Measurements from ENCODE around the gene EFCAB11.

The EFCAB11 gene

DNA sequence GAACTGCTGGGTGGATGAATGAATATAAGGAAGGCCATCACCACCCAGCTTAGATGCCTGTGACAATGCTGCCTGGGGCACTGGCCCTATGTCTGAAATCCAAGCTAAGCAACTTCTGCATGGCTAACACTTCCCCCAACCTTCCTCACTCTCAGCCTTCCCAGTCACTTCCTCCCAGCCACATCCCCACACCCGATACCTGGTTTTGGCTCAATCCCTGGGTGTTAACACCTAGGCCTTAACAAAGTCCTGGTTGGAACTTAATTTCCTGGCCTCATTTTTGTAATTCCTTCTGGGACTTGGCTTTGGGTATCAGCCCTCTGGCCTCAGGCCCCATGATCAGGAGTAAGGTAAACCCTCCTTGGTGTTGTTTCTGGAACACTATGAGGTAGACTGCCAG lies 110.0 kb downstream of the EFCAB11 start:
- Mint-ChIP-seq H3K27me3 (no peaks in the 10 kb centered on the region), H3K36me3 (ENCODE audit: insufficient read depth) (no peaks in the 10 kb centered on the region), H3K4me3 (no peak overlapping the region), H3K27ac (ENCODE audit: low read depth) (no peak overlapping the region), H3K4me1 (no peaks in the 10 kb centered on the region), H3K9me3 (no peaks in the 10 kb centered on the region)
- ATAC-seq (replicated peaks; ENCODE audit: extremely low read depth, poor library complexity, severe bottlenecking) (no peak), DNase-seq (ENCODE audit: low spot score in 2 of 2) (no peak)

DNA sequence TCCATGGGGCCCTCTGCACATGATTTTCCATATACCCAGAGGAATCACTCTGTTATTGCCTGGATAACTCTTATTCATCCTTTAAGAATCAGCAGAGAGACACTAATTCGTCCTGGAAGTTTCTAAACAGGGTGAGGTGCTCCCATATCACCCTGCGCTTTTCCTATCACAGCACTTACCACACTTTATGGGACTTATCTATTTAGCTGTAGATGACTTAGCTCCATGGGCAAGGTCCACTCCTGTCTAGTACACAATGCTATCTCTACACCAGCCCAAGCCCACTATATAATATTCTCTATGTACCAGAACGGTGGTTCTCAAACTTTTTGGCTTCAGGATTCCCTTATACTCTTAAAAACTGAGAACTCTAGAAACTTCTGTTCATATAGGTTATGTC lies 111.7 kb downstream of the EFCAB11 start:
- Mint-ChIP-seq H3K27me3 (no peaks in the 10 kb centered on the region), H3K9me3 (no peaks in the 10 kb centered on the region), H3K4me1 (no peaks in the 10 kb centered on the region), H3K4me3 (no peak overlapping the region), H3K36me3 (ENCODE audit: insufficient read depth) (no peaks in the 10 kb centered on the region), H3K27ac (ENCODE audit: low read depth) (no peak overlapping the region)
- no peak for ATAC-seq (replicated peaks; ENCODE audit: extremely low read depth, poor library complexity, severe bottlenecking)
- no peak for DNase-seq (ENCODE audit: low spot score in 2 of 2)

DNA sequence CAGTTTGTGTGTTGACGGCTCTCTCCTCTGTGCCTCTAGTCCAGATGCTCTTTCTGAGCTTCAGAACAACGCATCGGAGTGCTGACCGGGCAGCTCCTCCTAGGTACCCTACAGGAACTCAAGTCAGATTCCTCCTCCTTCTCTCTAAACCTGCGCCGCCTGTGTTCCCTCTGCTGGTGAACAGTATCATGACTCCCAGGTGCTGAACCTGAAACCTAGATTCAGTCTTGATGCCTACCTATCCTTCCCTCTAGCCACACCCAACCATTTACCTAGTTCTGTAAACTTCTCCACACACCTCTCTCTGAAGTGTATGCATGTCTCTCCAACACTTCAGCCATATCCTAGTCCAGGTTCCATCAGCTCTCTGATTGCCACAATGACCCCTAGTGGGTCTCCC lies 112.7 kb downstream of the EFCAB11 start:
- no peaks in the 10 kb centered on the region for H3K27me3 Mint-ChIP-seq
- H3K27ac Mint-ChIP-seq (ENCODE audit: low read depth) = no peak overlapping the region
- DNase-seq (ENCODE audit: low spot score in 2 of 2) = no peak
- no peaks in the 10 kb centered on the region for H3K9me3 Mint-ChIP-seq
- no peak overlapping the region for H3K4me3 Mint-ChIP-seq
- no peak for ATAC-seq (replicated peaks; ENCODE audit: extremely low read depth, poor library complexity, severe bottlenecking)
- H3K4me1 Mint-ChIP-seq = no peaks in the 10 kb centered on the region
- no peaks in the 10 kb centered on the region for H3K36me3 Mint-ChIP-seq (ENCODE audit: insufficient read depth)

GRCh38 chr14:89836830-89837469 lies 117.6 kb downstream of the EFCAB11 start:
- no peak for DNase-seq (ENCODE audit: low spot score in 2 of 2)
- no peak overlapping the region for H3K27ac Mint-ChIP-seq (ENCODE audit: low read depth)
- H3K4me1 Mint-ChIP-seq = no peaks in the 10 kb centered on the region
- H3K27me3 Mint-ChIP-seq = no peaks in the 10 kb centered on the region
- no peaks in the 10 kb centered on the region for H3K9me3 Mint-ChIP-seq
- ATAC-seq (replicated peaks; ENCODE audit: extremely low read depth, poor library complexity, severe bottlenecking) = no peak
- no peak overlapping the region for H3K4me3 Mint-ChIP-seq
- H3K36me3 Mint-ChIP-seq (ENCODE audit: insufficient read depth) = no peaks in the 10 kb centered on the region

DNA sequence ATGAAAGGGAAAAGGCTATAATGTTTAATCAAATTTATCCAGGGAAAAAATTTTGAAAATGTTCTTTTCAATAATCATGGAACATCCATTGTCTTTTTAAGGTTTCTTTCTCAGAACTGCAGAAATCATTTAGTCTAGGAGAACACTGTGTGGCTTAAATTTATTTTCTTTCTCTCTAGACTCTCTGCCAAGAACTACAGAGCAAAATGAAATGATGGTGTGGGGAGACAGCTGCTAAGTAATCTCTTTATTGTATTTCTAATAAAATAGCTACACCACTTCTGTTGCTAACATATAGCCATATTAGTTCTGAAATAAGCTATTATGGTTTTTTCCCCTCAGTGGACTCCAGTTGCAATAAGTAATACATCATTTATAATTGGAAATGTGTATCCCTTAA lies 120.9 kb downstream of the EFCAB11 start:
- no peak for DNase-seq (ENCODE audit: low spot score in 2 of 2)
- no peaks in the 10 kb centered on the region for H3K9me3 Mint-ChIP-seq
- H3K27me3 Mint-ChIP-seq = no peaks in the 10 kb centered on the region
- ATAC-seq (replicated peaks; ENCODE audit: extremely low read depth, poor library complexity, severe bottlenecking) = no peak
- no peaks in the 10 kb centered on the region for H3K4me1 Mint-ChIP-seq
- no peak overlapping the region for H3K27ac Mint-ChIP-seq (ENCODE audit: low read depth)
- H3K36me3 Mint-ChIP-seq (ENCODE audit: insufficient read depth) = no peaks in the 10 kb centered on the region
- H3K4me3 Mint-ChIP-seq = no peak overlapping the region

DNA sequence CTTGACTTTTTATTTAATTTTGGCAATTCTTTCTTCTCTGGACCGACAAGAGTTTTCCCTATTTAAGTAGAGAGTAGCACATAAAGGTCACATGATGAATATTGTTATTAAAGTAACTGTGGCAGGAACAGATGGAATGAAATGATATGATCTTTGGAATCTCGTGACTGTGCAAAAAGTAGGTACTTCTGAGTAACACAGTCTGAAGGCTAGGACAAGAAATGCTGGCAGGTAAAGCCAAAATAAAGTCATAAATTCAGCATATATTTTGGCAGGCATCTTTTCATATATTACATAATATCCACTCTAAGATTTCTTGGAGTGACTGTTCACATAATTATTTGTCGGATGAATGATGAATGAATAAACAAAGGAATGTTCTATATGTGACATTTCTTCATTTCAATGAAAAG lies 121.4 kb downstream of the EFCAB11 start:
- no peak for ATAC-seq (replicated peaks; ENCODE audit: extremely low read depth, poor library complexity, severe bottlenecking)
- Mint-ChIP-seq H3K9me3 (no peaks in the 10 kb centered on the region), H3K4me1 (no peaks in the 10 kb centered on the region), H3K36me3 (ENCODE audit: insufficient read depth) (no peaks in the 10 kb centered on the region), H3K27ac (ENCODE audit: low read depth) (no peak overlapping the region), H3K27me3 (no peaks in the 10 kb centered on the region), H3K4me3 (no peak overlapping the region)
- no peak for DNase-seq (ENCODE audit: low spot score in 2 of 2)

DNA sequence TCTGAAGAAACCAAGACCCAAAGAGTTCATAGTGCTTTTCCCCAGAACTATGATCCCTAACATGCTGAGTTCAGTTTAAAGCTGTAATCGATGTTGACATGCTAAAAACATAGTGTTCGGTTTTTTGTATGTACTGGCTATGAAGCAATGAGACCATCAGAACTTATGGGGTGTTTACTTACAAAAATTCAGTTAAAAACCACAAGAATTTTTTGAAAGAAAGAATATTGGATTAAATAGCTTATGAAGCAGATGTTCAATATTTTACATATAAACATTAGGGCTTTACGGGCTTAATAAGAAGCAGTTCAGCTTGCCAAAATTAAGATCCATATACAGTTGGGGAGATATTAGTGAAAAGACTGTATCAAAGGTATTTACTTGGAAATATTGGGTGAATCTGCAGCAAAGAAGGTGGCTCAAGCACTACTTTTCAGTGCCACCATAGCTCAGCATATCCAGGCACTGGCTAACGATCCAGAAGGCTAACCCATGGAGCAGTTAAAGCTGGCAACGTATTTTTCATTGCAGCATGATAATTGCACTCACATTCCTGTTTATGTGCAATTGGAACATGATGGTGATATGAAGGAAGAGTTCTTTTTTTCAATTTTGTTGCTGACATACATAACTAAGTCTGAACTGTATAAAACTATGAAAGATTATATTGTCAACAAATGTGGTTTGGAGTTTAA lies 125.9 kb downstream of the EFCAB11 start:
- no peak for DNase-seq (ENCODE audit: low spot score in 2 of 2)
- peaks cover 11% of the 10 kb centered on the region for H3K9me3 Mint-ChIP-seq
- H3K4me3 Mint-ChIP-seq = no peak overlapping the region
- peaks cover 14% of the 10 kb centered on the region for H3K27me3 Mint-ChIP-seq
- ATAC-seq (replicated peaks; ENCODE audit: extremely low read depth, poor library complexity, severe bottlenecking) = no peak
- no peak overlapping the region for H3K27ac Mint-ChIP-seq (ENCODE audit: low read depth)
- H3K36me3 Mint-ChIP-seq (ENCODE audit: insufficient read depth) = no peaks in the 10 kb centered on the region
- H3K4me1 Mint-ChIP-seq = no peaks in the 10 kb centered on the region

GRCh38 chr14:89827265-89827664 lies 127.3 kb downstream of the EFCAB11 start:
- DNase-seq (ENCODE audit: low spot score in 2 of 2) (no peak), ATAC-seq (replicated peaks; ENCODE audit: extremely low read depth, poor library complexity, severe bottlenecking) (no peak)
- Mint-ChIP-seq H3K4me3 (no peak overlapping the region), H3K27ac (ENCODE audit: low read depth) (no peak overlapping the region), H3K9me3 (peaks cover 13% of the 10 kb centered on the region), H3K36me3 (ENCODE audit: insufficient read depth) (no peaks in the 10 kb centered on the region), H3K4me1 (no peaks in the 10 kb centered on the region), H3K27me3 (peaks cover 18% of the 10 kb centered on the region)

GRCh38 chr14:89826596-89826995 lies 127.9 kb downstream of the EFCAB11 start:
- no peak overlapping the region for H3K27ac Mint-ChIP-seq (ENCODE audit: low read depth)
- H3K4me1 Mint-ChIP-seq = no peaks in the 10 kb centered on the region

GRCh38 chr14:89823743-89824142 lies 130.8 kb downstream of the EFCAB11 start:
- H3K27ac Mint-ChIP-seq (ENCODE audit: low read depth) = no peak overlapping the region
- H3K36me3 Mint-ChIP-seq (ENCODE audit: insufficient read depth) = no peaks in the 10 kb centered on the region
- no peaks in the 10 kb centered on the region for H3K4me1 Mint-ChIP-seq
- H3K27me3 Mint-ChIP-seq = peaks cover 18% of the 10 kb centered on the region
- DNase-seq (ENCODE audit: low spot score in 2 of 2) (no peak), ATAC-seq (replicated peaks; ENCODE audit: extremely low read depth, poor library complexity, severe bottlenecking) (no peak)
- H3K9me3 Mint-ChIP-seq = peaks cover 13% of the 10 kb centered on the region
- H3K4me3 Mint-ChIP-seq = no peak overlapping the region

More at GRCh38 chr14:89826596-89826995, 127.9 kb downstream of the EFCAB11 start:
- Mint-ChIP-seq H3K9me3 (peaks cover 13% of the 10 kb centered on the region), H3K27me3 (peaks cover 18% of the 10 kb centered on the region), H3K36me3 (ENCODE audit: insufficient read depth) (no peaks in the 10 kb centered on the region), H3K4me3 (no peak overlapping the region)
- no peak for ATAC-seq (replicated peaks; ENCODE audit: extremely low read depth, poor library complexity, severe bottlenecking)
- no peak for DNase-seq (ENCODE audit: low spot score in 2 of 2)

- Mint-ChIP-seq H3K4me3 (no peak overlapping the region), H3K27ac (ENCODE audit: low read depth) (no peak overlapping the region), H3K27me3 (peaks cover 37% of the 10 kb centered on the region), H3K4me1 (no peaks in the 10 kb centered on the region), H3K36me3 (ENCODE audit: insufficient read depth) (no peaks in the 10 kb centered on the region), H3K9me3 (no peaks in the 10 kb centered on the region)
- ATAC-seq (replicated peaks; ENCODE audit: extremely low read depth, poor library complexity, severe bottlenecking) = no peak
- no peak for DNase-seq (ENCODE audit: low spot score in 2 of 2)
Measured at GRCh38 chr14:89814126-89814525, 140.4 kb downstream of the EFCAB11 start.

GRCh38 chr14:89813617-89814031 lies 140.9 kb downstream of the EFCAB11 start:
- Mint-ChIP-seq H3K9me3 (no peaks in the 10 kb centered on the region), H3K27me3 (peaks cover 37% of the 10 kb centered on the region), H3K27ac (ENCODE audit: low read depth) (no peak overlapping the region), H3K4me1 (no peaks in the 10 kb centered on the region), H3K4me3 (no peak overlapping the region), H3K36me3 (ENCODE audit: insufficient read depth) (no peaks in the 10 kb centered on the region)
- no peak for ATAC-seq (replicated peaks; ENCODE audit: extremely low read depth, poor library complexity, severe bottlenecking)
- DNase-seq (ENCODE audit: low spot score in 2 of 2) = no peak

GRCh38 chr14:89811954-89812575 lies 142.5 kb downstream of the EFCAB11 start:
- peaks cover 37% of the 10 kb centered on the region for H3K27me3 Mint-ChIP-seq

More at GRCh38 chr14:89811954-89812575, 142.5 kb downstream of the EFCAB11 start:
- H3K4me1 Mint-ChIP-seq = no peaks in the 10 kb centered on the region
- no peaks in the 10 kb centered on the region for H3K9me3 Mint-ChIP-seq
- ATAC-seq (replicated peaks; ENCODE audit: extremely low read depth, poor library complexity, severe bottlenecking) (no peak), DNase-seq (ENCODE audit: low spot score in 2 of 2) (no peak)
- H3K27ac Mint-ChIP-seq (ENCODE audit: low read depth) = no peak overlapping the region
- no peaks in the 10 kb centered on the region for H3K36me3 Mint-ChIP-seq (ENCODE audit: insufficient read depth)
- H3K4me3 Mint-ChIP-seq = no peak overlapping the region

Data from central memory CD8-positive, alpha-beta T cell (primary cell).